Adipocyte (in vitro differentiated cells): ENCODE results near the gene GNPDA1.

Source experiments
- DNase-seq: peaks from one replicate; pipeline ENCODE4 v3.0.0-alpha.2; 2015; ENCODE audit warnings: low read depth
- H3K27me3 ChIP-seq: replicated peaks from 2 replicates; pipeline ENCODE4 v1.7.0; 2013; ENCODE audit warnings: mild to moderate bottlenecking, low read length, moderate library complexity; ENCODE audit not compliant: control insufficient read depth, insufficient read depth
- H3K36me3 ChIP-seq: 2 replicates; pipeline ENCODE4 v1.7.0; 2013; ENCODE audit warnings: low read length, mild to moderate bottlenecking, moderate library complexity; ENCODE audit not compliant: control insufficient read depth, insufficient read depth, severe bottlenecking
- H3K4me1 ChIP-seq: 2 replicates; pipeline ENCODE4 v1.7.0; 2013; ENCODE audit warnings: mild to moderate bottlenecking, low read length, moderate library complexity; ENCODE audit not compliant: control insufficient read depth, insufficient read depth
- H3K4me3 ChIP-seq: 2 replicates; pipeline ENCODE4 v1.7.0; 2013; ENCODE audit warnings: mild to moderate bottlenecking, low read length, moderate library complexity
- H3K9ac ChIP-seq: 2 replicates; pipeline ENCODE4 v1.7.0; 2013; ENCODE audit warnings: mild to moderate bottlenecking, low read length, moderate library complexity
- H3K9me3 ChIP-seq: 2 replicates; pipeline ENCODE4 v1.7.0; 2013; ENCODE audit warnings: mild to moderate bottlenecking, low read length, moderate library complexity; ENCODE audit not compliant: control insufficient read depth

The GNPDA1 gene

DNA sequence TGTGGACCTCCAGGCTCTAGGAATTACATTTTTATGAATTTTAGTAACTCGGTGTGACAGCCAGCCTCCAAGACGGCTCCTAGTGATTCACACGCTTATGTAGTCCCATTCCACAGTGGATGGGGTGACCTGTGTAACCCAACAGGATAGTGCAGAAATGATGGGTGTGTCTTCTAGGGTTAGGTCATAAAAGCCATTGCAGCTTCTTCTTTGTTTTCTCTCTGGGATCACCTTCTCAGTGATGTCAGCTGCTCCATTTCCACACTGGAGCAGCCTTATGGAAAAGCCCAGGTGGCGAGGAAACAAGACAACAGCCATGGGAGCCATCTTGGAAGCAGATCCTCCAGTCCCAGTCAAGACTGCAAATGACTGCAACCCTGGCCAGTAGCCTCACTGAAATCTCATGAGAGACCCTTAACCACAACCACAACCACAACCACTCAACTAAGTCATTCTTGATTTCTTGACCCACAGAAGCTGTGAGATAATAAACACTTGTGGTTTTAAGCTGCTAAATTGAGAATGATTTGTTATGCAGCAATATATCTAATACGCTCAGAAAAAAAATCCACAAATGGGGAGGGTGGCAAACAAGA is 5.1 kb upstream of the GNPDA1 start:
- no peaks in the 10 kb centered on the region for H3K27me3 ChIP-seq
- no peak overlapping the region for H3K4me3 ChIP-seq
- peaks cover 15% of the 10 kb centered on the region for H3K4me1 ChIP-seq
- no peak overlapping the region for H3K9ac ChIP-seq
- peaks cover 6% of the 10 kb centered on the region for H3K9me3 ChIP-seq
- DNase-seq: no peak
- no peaks in the 10 kb centered on the region for H3K36me3 ChIP-seq

DNA sequence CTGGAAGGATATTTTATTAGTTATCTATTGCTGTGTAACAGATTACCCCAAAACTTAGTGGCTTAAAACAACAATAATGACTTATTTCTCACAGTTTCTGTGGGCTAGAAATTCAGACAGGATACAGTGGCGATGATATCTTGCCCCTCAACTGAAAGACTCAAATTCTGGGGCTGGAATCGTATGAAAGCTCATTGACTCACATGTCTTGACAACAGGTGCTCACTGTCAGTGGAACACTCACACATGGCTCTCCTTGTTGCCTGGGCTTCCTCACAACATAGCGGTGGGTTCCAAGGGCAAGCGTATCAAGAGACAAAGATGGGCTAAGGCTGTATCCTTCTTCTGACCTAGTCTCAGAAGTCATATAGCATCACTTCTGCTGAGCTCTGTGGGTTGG is 3.7 kb upstream of the GNPDA1 start:
- H3K9me3 ChIP-seq: peaks cover 6% of the 10 kb centered on the region
- DNase-seq: no peak
- H3K27me3 ChIP-seq: no peaks in the 10 kb centered on the region
- no peak overlapping the region for H3K4me3 ChIP-seq
- H3K36me3 ChIP-seq: no peaks in the 10 kb centered on the region
- H3K9ac ChIP-seq: no peak overlapping the region
- H3K4me1 ChIP-seq: peaks cover 22% of the 10 kb centered on the region

DNA sequence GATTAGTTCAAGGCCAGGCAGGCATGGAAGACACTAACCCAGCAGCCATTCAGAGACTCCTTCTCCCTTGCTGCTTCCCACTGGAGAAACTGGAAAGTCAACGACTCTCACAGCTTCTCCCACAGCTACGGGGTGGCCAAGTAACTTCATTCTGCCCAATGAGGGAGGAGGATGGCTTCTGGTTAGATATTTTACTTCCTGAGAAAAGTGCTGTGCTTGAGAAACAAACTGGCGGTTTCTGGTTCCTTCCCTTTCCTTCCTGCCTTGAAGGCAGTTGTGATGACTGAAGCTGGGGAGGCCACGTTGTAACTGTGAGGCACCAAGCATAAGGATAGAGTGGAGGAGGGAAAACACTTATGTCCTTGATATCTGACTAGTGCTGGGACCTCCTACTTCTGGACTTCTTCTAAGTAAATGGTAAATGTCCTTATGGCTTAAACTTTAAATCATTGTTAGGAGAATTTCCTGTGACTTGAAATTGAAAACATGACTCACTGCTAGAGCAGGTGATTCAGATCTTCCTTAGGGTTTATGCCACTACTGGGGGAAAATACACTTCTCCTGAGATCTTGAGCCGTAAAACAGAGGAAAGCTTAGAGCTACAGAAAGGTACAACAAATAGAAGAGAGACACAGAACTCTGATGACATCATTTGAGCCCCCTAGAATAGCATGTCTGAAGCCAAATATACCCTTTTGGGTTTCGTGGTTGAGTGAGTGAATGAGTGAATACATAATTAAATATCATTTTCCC is 3.1 kb upstream of the GNPDA1 start:
- Histone ChIP-seq H3K4me1 (peaks cover 22% of the 10 kb centered on the region), H3K36me3 (no peaks in the 10 kb centered on the region), H3K27me3 (no peaks in the 10 kb centered on the region), H3K9me3 (peaks cover 6% of the 10 kb centered on the region), H3K4me3 (no peak overlapping the region), H3K9ac (no peak overlapping the region)
- peak; percentile 28 for DNase-seq

DNA sequence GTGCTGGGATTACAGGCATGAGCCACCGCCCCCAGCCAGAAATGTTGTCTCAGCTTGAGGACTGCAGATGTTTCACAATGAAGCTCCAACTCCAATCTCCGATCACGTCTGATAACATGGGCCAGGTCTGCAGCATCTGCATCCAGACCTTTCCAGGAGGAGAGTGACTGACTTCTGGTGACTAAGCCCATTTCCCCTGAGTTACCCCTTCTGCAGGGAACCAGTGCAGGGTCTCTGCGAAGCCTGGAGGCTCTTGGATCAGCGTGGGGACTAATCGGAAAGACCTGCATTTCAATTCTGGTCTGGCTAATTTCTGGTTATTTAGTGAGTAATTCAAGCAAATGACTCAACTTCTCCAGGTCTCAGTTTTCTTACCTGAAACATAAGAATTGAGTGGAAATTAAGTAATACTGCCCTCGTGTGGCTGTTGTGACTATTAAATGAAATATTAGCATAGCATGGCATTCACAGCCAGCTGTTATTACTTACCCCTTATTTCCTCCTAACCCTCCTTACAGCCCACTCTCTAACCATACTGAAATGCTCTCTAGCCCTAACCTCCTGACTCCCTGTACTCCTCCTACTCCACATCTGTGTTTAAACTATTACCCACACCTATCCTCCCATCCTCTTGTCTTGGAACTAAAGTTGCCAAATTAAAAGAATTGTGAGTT is 2.2 kb upstream of the GNPDA1 start:
- H3K4me1 ChIP-seq: peaks cover 22% of the 10 kb centered on the region
- H3K27me3 ChIP-seq: no peaks in the 10 kb centered on the region
- no peak overlapping the region for H3K4me3 ChIP-seq
- peaks cover under 1% of the 10 kb centered on the region for H3K9me3 ChIP-seq
- no peak overlapping the region for H3K9ac ChIP-seq
- peak; percentile 83 for DNase-seq
- no peaks in the 10 kb centered on the region for H3K36me3 ChIP-seq

DNA sequence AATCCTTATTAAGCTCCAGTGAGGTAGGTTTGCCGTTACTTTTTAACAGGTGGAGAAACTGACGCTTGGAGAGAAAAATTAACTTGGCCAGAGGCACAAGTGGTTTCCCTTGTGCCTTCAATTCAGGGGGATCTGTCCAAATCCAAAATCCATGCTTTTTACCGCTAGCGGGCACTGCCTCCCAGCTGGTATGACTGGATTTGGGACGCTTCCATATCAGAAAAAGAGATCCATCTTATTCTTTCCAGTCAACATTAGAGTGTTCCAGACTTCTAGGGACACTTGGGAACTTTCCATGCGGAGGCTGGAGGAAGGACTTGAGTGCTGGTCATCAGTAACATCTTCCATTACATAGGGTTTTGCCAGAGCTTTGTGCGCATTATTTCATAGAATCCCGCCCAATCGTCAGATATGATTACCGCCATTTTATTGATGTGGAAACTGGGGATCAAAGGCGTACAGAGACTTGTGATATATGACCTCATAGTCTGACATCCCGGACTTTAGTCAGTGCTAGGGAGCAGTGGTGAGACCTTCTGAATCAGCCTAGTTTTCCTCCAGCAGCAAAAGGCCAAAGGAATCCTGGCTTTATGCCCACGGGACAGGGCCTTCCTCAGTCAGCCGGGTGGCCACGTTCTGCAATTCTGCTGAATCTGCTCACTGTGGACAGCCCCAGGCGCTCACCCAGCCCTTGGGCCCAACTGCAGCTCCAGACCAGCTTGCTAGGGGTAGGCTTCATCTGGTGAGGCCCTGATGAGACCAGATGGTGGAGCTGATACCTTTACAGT is 1.1 kb upstream of the GNPDA1 start:
- Histone ChIP-seq H3K4me1 (peaks cover 22% of the 10 kb centered on the region), H3K27me3 (no peaks in the 10 kb centered on the region), H3K4me3 (peak overlapping the region; percentile 94), H3K9me3 (no peaks in the 10 kb centered on the region), H3K36me3 (peaks cover 2% of the 10 kb centered on the region), H3K9ac (peak overlapping the region; percentile 93)
- DNase-seq: peak; percentile 14

DNA sequence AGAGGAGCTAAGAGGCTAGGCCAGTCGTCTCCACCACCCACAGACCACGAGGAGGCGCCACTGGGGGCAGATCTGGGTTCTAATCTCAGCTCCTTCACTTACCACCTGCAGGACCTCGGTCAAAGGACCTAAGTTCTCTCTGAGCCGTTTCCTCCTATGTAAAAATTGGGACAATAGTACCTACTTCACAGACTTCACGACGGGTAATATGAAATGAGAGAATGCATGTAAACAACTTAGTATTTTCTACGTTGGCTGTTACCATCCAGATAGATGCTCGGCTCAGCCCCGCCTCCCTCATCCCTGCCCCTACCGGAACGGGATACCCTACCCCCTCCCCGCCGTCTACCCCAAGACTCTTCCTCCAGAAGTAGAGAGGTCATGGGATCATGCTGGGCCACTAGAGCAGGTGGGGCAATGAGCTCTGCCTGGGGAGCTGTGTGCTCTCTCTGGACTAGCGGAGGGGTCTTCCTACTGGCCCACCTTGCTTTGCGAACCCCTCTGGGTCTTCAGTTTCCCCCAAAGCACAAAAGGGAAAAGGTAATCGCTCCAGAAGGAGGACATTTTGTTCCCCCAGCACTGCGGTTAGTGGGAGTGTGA is 541 bp downstream of the GNPDA1 start:
- DNase-seq: peak; percentile 51
- no peaks in the 10 kb centered on the region for H3K9me3 ChIP-seq
- H3K4me1 ChIP-seq: peaks cover 22% of the 10 kb centered on the region
- peak overlapping the region; percentile 93 for H3K9ac ChIP-seq
- H3K4me3 ChIP-seq: peak overlapping the region; percentile 94
- peaks cover 6% of the 10 kb centered on the region for H3K36me3 ChIP-seq
- H3K27me3 ChIP-seq: no peaks in the 10 kb centered on the region

DNA sequence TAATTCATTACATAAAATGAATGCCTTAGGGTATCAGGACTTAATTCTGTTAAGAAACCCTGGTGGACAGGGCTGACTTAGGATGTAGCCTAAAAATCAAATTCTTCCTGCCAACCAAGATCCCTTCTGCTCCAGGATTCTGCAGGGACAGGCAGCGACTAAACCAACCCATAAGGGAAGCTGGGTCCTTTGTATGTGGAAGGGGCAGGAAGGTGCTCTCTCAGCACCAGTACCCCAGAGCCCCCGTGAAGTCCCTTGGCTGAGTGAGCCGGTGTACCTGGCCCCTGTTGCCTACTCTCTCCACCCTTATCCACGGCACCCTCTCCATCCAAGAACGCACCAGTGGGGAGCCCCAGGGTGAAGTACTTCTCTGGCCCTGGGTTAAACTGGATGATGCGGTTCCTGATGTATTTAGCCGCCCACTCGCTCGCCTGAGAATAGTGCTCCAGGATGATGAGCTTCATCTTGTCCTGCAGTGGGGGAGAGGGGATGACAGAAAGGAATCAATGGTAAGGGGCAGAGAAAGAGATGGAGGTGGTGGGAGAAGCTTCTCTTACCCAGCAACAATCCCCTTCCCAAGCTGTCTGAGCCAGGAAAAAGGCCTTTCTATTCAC is 1.1 kb downstream of the GNPDA1 start:
- Histone ChIP-seq H3K4me1 (peaks cover 22% of the 10 kb centered on the region), H3K27me3 (no peaks in the 10 kb centered on the region), H3K36me3 (peaks cover 6% of the 10 kb centered on the region), H3K9me3 (no peaks in the 10 kb centered on the region), H3K4me3 (peak overlapping the region; percentile 94), H3K9ac (peak overlapping the region; percentile 93)
- no peak for DNase-seq

DNA sequence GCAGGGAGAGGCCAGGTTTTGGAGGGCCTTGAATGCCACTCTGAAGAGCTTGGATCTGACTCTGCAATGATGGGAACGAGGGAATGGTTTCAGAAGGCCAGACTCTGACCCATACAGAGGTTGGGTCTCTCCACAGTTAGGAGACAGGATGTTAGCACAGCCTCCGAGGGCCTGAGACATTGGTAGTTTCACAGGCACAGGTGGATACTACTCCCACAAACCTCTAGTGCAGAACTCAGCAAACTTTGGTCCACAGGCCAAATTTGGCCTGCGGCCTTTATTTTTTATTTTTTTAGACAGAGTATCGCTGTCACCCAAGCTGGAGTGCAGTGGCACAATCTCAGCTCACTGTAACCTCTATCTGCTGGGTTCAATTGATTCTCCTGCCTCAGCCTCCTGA is 2.9 kb downstream of the GNPDA1 start:
- peaks cover 17% of the 10 kb centered on the region for H3K36me3 ChIP-seq
- no peak for DNase-seq
- no peaks in the 10 kb centered on the region for H3K27me3 ChIP-seq
- H3K9ac ChIP-seq: no peak overlapping the region
- no peaks in the 10 kb centered on the region for H3K9me3 ChIP-seq
- H3K4me1 ChIP-seq: peaks cover 22% of the 10 kb centered on the region
- no peak overlapping the region for H3K4me3 ChIP-seq

DNA sequence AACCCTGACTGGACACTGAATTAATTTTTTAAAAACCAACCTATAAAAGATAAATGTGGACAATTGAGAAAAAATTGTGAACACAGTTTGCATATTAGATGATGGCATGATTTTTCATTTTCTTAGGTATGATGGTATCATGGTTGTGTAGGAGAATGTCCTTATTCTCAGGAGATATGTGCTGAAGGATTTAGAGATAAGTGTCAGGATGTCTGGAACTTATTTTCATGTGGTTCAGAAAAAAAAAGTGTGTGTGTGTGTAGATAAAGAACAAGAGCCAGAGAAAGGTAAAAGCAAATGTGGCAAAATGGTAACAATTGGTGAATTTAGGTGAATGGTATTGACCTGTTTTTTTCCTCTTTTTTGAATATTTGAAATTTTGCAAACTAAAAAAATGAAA is 4.0 kb downstream of the GNPDA1 start:
- no peak overlapping the region for H3K9ac ChIP-seq
- H3K27me3 ChIP-seq: no peaks in the 10 kb centered on the region
- peaks cover 28% of the 10 kb centered on the region for H3K36me3 ChIP-seq
- no peak for DNase-seq
- H3K4me3 ChIP-seq: no peak overlapping the region
- no peaks in the 10 kb centered on the region for H3K9me3 ChIP-seq
- peaks cover 16% of the 10 kb centered on the region for H3K4me1 ChIP-seq

DNA sequence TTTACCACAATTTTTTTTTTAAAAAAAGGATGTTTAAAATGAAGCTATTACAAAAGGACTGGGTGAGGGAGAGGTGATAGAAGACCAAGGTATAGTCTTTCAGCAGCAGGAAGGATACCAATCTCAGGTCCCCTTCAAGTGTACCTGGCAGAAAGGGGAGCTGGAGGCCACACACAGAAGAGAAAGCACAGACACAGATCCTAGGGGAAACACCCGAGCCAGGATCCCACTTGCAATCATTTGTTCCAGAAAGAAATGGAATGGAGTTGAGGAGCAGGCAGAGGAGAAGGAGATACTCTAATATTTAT is 5.6 kb downstream of the GNPDA1 start:
- Histone ChIP-seq H3K4me3 (no peak overlapping the region), H3K9me3 (no peaks in the 10 kb centered on the region), H3K27me3 (no peaks in the 10 kb centered on the region), H3K4me1 (peaks cover 4% of the 10 kb centered on the region), H3K36me3 (peaks cover 44% of the 10 kb centered on the region), H3K9ac (no peak overlapping the region)
- no peak for DNase-seq
